GM21367 (cell line): ENCODE results near the gene SUPT6H.

Source experiments
- ATAC-seq: cut with Tn5 transposase; IDR thresholded peaks from one replicate; pipeline ENCODE4 v1.9.1; 2021; ENCODE audit not compliant: unreplicated experiment

SUPT6H gene

GRCh38 chr17:28661635-28662526 lies at the start of gene SUPT6H, which contains the start of gene SDF2:
SUPT6H (plus strand) TSS chr17:28662205; CDS start chr17:28673402, 11,197 bp downstream.
SDF2 (minus strand) TSS chr17:28661906; CDS start chr17:28661876, 30 bp downstream.
- ATAC-seq, result peak; percentile 59

GRCh38 chr17:28612531-28612930 lies 49.5 kb upstream of the SUPT6H start:
- no peak for ATAC-seq

DNA sequence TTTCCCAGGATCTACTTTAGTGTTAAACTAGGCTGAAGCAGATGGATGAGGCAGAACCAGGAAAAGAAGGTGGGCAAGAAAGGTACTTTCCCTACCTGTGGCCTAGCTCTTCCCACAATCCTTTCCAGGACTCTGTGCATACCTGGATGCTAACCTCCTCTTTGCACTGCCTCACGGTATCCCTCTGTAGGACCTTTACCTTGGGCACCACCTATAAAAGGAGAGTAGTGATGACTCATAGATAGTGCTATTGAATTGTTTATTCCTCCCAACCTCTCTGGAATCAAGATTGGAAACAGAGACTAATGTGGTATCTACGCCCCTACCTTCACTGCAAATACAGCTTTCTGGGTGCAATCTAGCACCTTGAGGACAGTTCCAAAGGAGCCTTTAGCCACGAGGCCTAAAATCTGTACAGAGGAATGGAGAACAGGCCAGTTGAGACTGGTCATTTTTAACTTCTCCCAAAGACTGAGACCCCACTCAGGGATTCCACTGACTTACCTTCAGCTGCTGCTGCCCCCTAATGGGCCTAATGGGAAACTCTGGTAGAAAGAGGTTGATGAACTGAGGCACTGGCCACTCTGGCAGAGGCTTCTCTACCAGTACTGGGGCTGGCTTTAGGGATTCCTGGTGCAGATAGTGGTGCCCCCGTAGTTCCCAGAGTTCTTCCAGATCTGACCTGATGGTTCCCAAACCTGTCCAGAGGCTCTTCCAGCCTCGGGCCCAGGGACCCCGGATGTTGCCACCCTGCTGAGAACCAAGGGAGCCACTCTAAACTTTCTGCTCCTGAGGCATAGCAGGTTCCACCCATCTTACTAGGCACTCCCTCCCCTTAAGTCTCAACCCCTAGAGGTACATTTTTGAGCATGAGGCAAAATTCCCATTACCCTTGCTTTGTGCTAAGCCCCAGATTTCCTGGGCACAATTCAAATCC lies 48.8 kb upstream of the SUPT6H start:
- no peak for ATAC-seq

GRCh38 chr17:28613931-28614381 lies 48.0 kb upstream of the SUPT6H start, which contains the start of gene RSKR:
RSKR (minus strand) TSS chr17:28614185; CDS start chr17:28614161, 24 bp downstream.
- no peak for ATAC-seq

DNA sequence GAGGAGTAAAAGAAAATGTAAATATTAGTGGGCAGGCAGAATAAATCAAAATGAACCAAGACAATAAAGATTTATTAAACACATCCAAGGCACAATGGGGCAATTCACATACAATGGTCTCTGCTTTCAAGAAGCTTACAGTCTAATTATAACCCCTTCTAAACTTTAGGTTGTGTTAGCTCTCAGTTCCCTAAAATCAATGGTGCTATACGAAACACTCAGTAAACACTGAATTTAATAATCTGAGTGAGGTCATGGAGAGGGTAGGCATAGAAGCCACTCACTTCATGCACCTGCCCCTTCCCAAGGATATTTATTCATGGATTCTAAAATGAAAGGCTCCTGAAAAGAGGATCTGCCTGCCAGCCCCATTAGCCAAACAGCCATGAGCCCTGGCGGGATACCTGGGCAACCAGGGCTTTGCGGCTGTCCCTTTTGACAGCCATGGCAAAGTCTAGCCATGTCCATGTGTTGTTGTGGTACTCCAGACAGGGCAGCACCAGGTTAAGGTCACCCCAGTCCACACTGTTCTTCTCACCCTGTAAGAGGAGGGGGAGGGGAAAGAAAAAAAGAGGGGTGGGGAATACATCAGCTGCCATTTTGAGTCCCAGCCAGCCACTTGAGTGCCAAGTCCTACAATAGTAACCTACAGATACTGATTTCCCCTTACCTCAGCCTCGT lies 46.6 kb upstream of the SUPT6H start:
- no peak for ATAC-seq

- no peak for ATAC-seq
These were observed 45.7 kb upstream of the SUPT6H start for GRCh38 chr17:28616281-28616680.

GRCh38 chr17:28618464-28618863 lies 43.5 kb upstream of the SUPT6H start:
- ATAC-seq, result no peak

DNA sequence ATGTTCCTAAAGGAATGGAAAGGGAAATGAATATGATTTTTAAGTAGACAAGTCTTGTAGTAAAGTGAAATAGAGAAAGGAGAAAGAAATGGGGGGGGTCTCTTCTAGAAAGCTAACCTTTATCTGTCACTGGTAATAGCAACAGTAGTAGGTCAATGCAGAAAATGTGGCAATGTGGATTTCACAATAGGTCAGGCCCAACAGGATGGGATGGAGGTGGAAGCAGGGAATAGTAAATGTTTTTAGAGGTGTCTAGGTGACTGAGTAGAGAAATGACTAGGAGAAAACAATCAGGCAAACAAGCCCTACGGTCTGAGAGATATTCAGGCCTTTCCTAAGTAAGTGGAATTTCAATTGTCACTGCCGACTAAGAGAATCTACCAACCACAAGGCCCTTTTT lies 42.0 kb upstream of the SUPT6H start:
- ATAC-seq, result no peak

DNA sequence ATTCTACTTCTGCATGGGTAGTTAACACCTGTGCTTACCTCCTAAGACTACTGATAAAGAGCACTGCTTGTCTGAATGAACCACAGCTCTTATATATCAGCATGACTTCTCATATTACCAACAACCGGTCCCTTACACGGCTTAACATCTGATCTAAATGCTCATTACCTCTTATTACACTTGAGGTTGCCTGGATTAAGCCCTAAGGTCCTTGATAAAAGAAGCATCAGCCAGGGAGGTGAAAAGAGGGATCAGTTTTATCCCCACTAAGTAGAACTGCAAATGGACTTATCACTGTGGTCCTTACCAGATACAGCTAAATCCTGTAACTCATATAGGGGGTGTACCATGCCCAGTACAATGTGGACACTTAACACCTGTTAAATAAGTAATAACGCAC lies 39.8 kb upstream of the SUPT6H start:
- ATAC-seq, result no peak

- ATAC-seq, result no peak
These were observed 38.3 kb upstream of the SUPT6H start for GRCh38 chr17:28623696-28624095.

DNA sequence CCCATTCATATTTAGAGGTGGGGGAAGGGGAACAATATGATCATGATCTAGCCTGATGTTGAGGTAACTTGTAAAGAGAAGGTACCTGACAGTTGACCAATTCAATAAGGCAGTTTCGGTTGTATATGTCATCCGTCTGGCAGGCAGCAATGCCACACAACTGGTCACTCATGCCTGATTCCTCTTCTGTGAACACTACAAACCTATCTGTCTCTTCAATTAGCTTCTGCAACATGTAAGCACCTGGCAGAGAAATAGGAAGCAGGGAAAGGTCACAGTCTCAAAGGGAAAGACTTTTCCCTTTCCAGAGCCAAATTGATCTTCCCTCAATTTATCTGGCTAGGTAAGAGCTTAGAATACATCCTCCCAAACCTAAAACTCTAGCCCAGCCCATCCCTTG lies 37.9 kb upstream of the SUPT6H start:
- ATAC-seq, result no peak

DNA sequence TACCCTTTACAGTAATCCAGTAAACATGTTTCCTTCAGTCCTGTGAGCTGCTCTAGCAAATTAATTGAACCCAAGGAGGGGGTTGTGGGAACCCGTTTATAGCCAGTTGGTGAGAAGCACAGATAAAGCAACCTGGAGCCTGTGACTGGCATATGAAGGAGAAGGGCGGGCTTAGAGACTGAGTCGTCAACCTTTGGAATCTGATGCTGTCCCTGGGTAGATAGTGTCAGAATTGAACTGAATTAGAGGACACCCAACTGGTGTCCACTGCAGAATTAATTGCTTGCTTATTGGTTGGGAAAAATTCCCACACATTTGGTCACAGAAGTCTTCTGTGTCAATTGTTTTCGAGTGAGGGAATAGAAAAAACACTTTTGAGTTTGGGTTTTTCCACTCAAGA lies 35.2 kb upstream of the SUPT6H start:
- ATAC-seq, result no peak

GRCh38 chr17:28634206-28634865 lies 27.7 kb upstream of the SUPT6H start:
- ATAC-seq, result no peak

GRCh38 chr17:28635506-28635905 lies 26.5 kb upstream of the SUPT6H start:
- ATAC-seq, result no peak

DNA sequence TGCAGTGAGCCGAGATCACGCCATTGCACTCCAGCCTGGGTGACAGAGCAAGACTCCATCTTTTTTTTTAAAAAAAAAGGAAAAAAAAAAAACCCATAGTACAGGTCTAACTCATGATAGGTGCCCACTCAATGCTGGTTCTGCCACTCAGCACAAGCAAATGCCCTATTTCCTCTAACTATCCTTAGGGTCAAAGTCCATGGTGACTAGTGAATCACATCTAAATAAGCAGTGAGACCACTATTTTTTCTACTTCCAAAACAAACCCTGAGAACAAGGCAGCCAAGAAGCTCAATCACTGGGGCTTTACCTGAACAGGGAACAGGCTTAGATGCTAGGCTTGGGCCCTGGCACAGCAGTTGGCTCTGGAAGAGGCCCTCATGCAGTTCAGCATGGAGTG lies 20.4 kb upstream of the SUPT6H start:
- ATAC-seq, result no peak

- ATAC-seq, result no peak
These were observed 17.8 kb upstream of the SUPT6H start for GRCh38 chr17:28643983-28644786.

GRCh38 chr17:28644787-28645575 lies 17.0 kb upstream of the SUPT6H start, which contains the start of gene BLTP2:
BLTP2 (minus strand) TSS chr17:28645158; CDS start chr17:28645056, 102 bp downstream.
- ATAC-seq, result peak; percentile 76

DNA sequence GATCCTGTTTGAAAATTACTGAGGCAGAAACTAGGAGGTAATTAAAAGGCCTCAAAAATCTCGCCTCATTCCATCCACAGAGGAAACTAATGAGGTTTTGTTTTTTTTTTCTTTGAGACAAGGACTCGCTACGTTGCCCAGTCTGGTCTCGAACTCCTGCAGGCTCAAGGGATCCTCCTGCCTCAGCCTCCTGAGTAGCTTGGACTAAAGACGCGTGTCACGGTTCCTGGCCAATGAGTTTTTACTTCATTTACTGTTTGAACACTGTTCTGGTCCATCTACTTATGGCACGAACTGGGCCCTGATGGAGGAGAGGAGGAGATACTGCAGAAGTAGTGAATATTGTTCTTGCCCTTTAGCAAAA lies 16.4 kb upstream of the SUPT6H start:
- no peak for ATAC-seq
